ENCODE measurements around the gene PIK3C2B.

- no peak for TF ChIP-seq POLR2A (IDR thresholded peaks at IDR 0.05)
- no peak for TF ChIP-seq CTCF (IDR thresholded peaks at IDR 0.05)
These were observed 11.1 kb upstream of the PIK3C2B start for GRCh38 chr1:204505674-204506200.

All from ovary (tissue), 3 donors.